ENCODE data around the gene SPOCD1.

SPOCD1 gene

GRCh38 chr1:31799895-31800673, 15.7 kb downstream of the SPOCD1 start:
- DNase-seq (no peak), ATAC-seq (replicated peaks) (no peak)
- Mint-ChIP-seq H3K4me3 (no peak overlapping the region), H3K9me3 (no peaks in the 10 kb centered on the region), H3K4me1 (peaks cover 15 to 38% of the 10 kb centered on the region in 2 donors), H3K27ac (no peak overlapping the region), H3K27me3 (peaks cover 5 to 6% of the 10 kb centered on the region in 2 donors), H3K36me3 (no peaks in the 10 kb centered on the region)

GRCh38 chr1:31799196-31799894, 16.5 kb downstream of the SPOCD1 start:
- H3K4me3 Mint-ChIP-seq: no peak overlapping the region
- no peak overlapping the region for H3K27ac Mint-ChIP-seq
- DNase-seq (no peak), ATAC-seq (replicated peaks) (no peak)
- H3K4me1 Mint-ChIP-seq: peaks cover 15 to 38% of the 10 kb centered on the region in 2 donors
- H3K36me3 Mint-ChIP-seq: no peaks in the 10 kb centered on the region
- no peaks in the 10 kb centered on the region for H3K9me3 Mint-ChIP-seq
- peaks cover 5 to 6% of the 10 kb centered on the region in 2 donors for H3K27me3 Mint-ChIP-seq

GRCh38 chr1:31798433-31799195, 17.2 kb downstream of the SPOCD1 start:
- DNase-seq (no peak), ATAC-seq (replicated peaks) (no peak)
- peaks cover 5 to 6% of the 10 kb centered on the region in 2 donors for H3K27me3 Mint-ChIP-seq
- peaks cover 15 to 38% of the 10 kb centered on the region in 2 donors for H3K4me1 Mint-ChIP-seq
- H3K4me3 Mint-ChIP-seq: no peak overlapping the region
- H3K9me3 Mint-ChIP-seq: no peaks in the 10 kb centered on the region
- no peaks in the 10 kb centered on the region for H3K36me3 Mint-ChIP-seq
- H3K27ac Mint-ChIP-seq: peak overlapping the region; percentile 37

- H3K9me3 Mint-ChIP-seq: no peaks in the 10 kb centered on the region
- H3K4me1 Mint-ChIP-seq: peaks cover 15 to 38% of the 10 kb centered on the region in 2 donors
- no peak overlapping the region for H3K4me3 Mint-ChIP-seq
- H3K27ac Mint-ChIP-seq: peak overlapping the region; percentile 37
- H3K36me3 Mint-ChIP-seq: no peaks in the 10 kb centered on the region
- DNase-seq (no peak), ATAC-seq (replicated peaks) (no peak)
- peaks cover 6 to 7% of the 10 kb centered on the region in 2 donors for H3K27me3 Mint-ChIP-seq
These were observed 17.8 kb downstream of the SPOCD1 start for GRCh38 chr1:31798086-31798432.

GRCh38 chr1:31797216-31797615, 18.6 kb downstream of the SPOCD1 start:
- Mint-ChIP-seq H3K27ac (no peak overlapping the region), H3K9me3 (no peaks in the 10 kb centered on the region)
- ATAC-seq (replicated peaks): no peak

GRCh38 chr1:31796707-31797106, 19.1 kb downstream of the SPOCD1 start:
- Mint-ChIP-seq H3K36me3 (no peaks in the 10 kb centered on the region), H3K27ac (no peak overlapping the region), H3K9me3 (no peaks in the 10 kb centered on the region), H3K4me3 (peak overlapping the region in 1 of 2 donors; percentile 9), H3K4me1 (peaks cover 15 to 27% of the 10 kb centered on the region in 2 donors), H3K27me3 (peaks cover 9 to 10% of the 10 kb centered on the region in 2 donors)
- no peak for ATAC-seq (replicated peaks)
- DNase-seq: no peak

More at GRCh38 chr1:31797216-31797615, 18.6 kb downstream of the SPOCD1 start:
- Mint-ChIP-seq H3K36me3 (no peaks in the 10 kb centered on the region), H3K4me3 (no peak overlapping the region), H3K4me1 (peaks cover 15 to 29% of the 10 kb centered on the region in 2 donors), H3K27me3 (peaks cover 6 to 10% of the 10 kb centered on the region in 2 donors)
- DNase-seq: no peak

GRCh38 chr1:31795801-31796621, 19.8 kb downstream of the SPOCD1 start:
- Mint-ChIP-seq H3K4me3 (no peak overlapping the region), H3K27ac (no peak overlapping the region), H3K27me3 (peaks cover 9 to 10% of the 10 kb centered on the region in 2 donors), H3K4me1 (peaks cover 9 to 20% of the 10 kb centered on the region in 2 donors), H3K36me3 (no peaks in the 10 kb centered on the region), H3K9me3 (no peaks in the 10 kb centered on the region)
- DNase-seq (no peak), ATAC-seq (replicated peaks) (no peak)

GRCh38 chr1:31795096-31795675, 20.6 kb downstream of the SPOCD1 start:
- Mint-ChIP-seq H3K27ac (no peak overlapping the region), H3K4me3 (no peak overlapping the region), H3K9me3 (no peaks in the 10 kb centered on the region)

GRCh38 chr1:31793586-31794285, 22.1 kb downstream of the SPOCD1 start:
- H3K27ac Mint-ChIP-seq: no peak overlapping the region
- peaks cover 9 to 10% of the 10 kb centered on the region in 2 donors for H3K27me3 Mint-ChIP-seq
- ATAC-seq (replicated peaks) (no peak), DNase-seq (no peak)
- no peaks in the 10 kb centered on the region for H3K9me3 Mint-ChIP-seq
- peaks cover 4 to 10% of the 10 kb centered on the region in 2 donors for H3K4me1 Mint-ChIP-seq
- no peak overlapping the region for H3K4me3 Mint-ChIP-seq
- no peaks in the 10 kb centered on the region for H3K36me3 Mint-ChIP-seq

More at GRCh38 chr1:31795096-31795675, 20.6 kb downstream of the SPOCD1 start:
- Mint-ChIP-seq H3K27me3 (peaks cover 9 to 10% of the 10 kb centered on the region in 2 donors), H3K4me1 (peaks cover 2 to 12% of the 10 kb centered on the region in 2 donors), H3K36me3 (no peaks in the 10 kb centered on the region)
- DNase-seq (no peak), ATAC-seq (replicated peaks) (no peak)

GRCh38 chr1:31793086-31793485, 22.7 kb downstream of the SPOCD1 start:
- Mint-ChIP-seq H3K36me3 (no peaks in the 10 kb centered on the region), H3K27me3 (peaks cover 9 to 10% of the 10 kb centered on the region in 2 donors), H3K4me1 (peaks cover 4 to 11% of the 10 kb centered on the region in 2 donors), H3K4me3 (no peak overlapping the region), H3K27ac (no peak overlapping the region), H3K9me3 (no peaks in the 10 kb centered on the region)
- ATAC-seq (replicated peaks): no peak
- no peak for DNase-seq

- DNase-seq: no peak
- no peak overlapping the region for H3K4me3 Mint-ChIP-seq
- H3K27me3 Mint-ChIP-seq: peaks cover 9 to 10% of the 10 kb centered on the region in 2 donors
- H3K27ac Mint-ChIP-seq: no peak overlapping the region
- peaks cover 10 to 16% of the 10 kb centered on the region in 2 donors for H3K4me1 Mint-ChIP-seq
- H3K9me3 Mint-ChIP-seq: no peaks in the 10 kb centered on the region
- no peaks in the 10 kb centered on the region for H3K36me3 Mint-ChIP-seq
- no peak for ATAC-seq (replicated peaks)
These were observed 23.3 kb downstream of the SPOCD1 start for GRCh38 chr1:31792541-31792940.

GRCh38 chr1:31792116-31792515, 23.7 kb downstream of the SPOCD1 start:
- DNase-seq (no peak), ATAC-seq (replicated peaks) (no peak)
- no peak overlapping the region for H3K27ac Mint-ChIP-seq
- H3K27me3 Mint-ChIP-seq: peaks cover 9 to 10% of the 10 kb centered on the region in 2 donors
- peaks cover 14 to 21% of the 10 kb centered on the region in 2 donors for H3K4me1 Mint-ChIP-seq
- H3K4me3 Mint-ChIP-seq: no peak overlapping the region
- H3K9me3 Mint-ChIP-seq: no peaks in the 10 kb centered on the region
- H3K36me3 Mint-ChIP-seq: no peaks in the 10 kb centered on the region

Data from stimulated activated naive B cell treated with anti-CD40 and anti-IgM and Interleukin-4, amounts not matched to agents 10 μg/mL and 1 μg/mL and 100 μg/mL, for 72 hours (primary cell).